Measurements from ENCODE around the gene TSEN34.
"Not testable (repeated sequence)": the region's sequence is repeated elsewhere in the genome, so short reads cannot be mapped to it uniquely, and the experiment has no call there.

Gene TSEN34

DNA sequence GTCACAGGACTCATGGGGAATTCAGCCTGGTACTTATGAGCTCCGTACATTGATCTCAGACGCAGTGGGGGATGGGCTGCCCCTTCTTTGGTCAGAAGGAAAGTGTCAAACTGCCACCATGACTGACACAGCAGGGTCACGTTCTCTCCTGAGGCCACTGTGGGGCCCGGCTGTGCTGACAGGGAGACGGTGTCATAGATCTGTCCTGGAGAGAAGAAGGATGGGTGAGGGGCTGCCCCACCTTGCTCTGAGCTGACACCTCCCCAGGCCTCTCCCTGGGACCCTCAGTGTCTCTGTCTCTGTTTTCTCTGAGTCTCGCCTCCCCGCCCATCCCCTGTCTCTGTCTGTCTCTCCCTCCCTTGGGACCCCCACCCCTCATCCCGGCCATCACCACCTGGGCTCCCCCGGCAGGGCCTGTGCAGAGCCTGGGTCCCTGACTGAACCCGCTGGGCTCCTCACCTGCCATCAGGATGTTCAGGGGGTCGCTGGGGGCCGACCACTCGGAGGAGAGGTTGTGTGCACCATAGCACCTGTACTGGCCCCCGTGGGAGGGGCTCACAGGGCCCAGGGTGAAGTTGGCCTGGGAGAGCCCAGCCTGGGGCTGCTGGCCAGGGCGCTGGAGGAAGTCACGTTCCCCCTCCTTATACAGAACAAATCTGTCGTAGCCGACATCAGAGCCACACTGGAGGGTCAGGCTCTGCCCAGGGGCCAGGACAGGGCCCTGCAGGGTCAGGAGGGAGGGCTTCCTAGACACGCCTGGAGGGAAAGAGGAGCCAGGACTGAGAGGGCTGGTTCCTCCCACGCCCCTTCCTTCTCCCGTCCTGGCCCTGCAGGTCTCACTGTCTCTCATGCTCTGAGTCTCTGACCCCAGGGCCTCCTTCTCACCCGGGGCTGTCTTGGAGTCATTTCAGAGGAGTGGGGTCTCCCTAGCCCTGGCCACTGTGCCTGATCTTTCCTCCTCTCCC is 49.5 kb downstream of the TSEN34 start:
- not testable (repeated sequence) for DNase-seq

- DNase-seq: not testable (repeated sequence)
Observed at GRCh38 chr19:54242234-54242633, 51.1 kb downstream of the TSEN34 start.

DNA sequence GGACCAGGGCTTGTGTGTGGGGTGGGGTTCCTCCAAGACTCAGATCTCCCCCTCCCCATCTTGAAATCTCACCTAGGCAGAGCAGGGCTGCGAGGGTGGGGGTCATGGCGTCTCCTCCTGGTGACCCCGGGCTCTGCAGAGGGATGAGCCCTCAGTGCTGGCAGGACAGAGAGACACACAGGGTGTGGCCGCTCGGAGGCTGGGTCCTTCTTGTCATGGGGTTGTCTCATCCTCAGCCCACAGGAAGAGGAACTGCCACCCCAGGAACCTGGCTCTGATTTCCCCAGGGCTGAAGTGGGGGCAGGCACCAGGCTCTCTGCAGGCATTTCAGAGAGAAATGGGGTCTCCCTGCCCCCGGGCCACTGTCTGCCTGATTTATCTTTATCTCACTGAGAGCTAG is 51.5 kb downstream of the TSEN34 start, which contains the start of gene LILRA6:
Gene LILRA6, minus strand, starts transcription at position 145 of the 400 bp plus-strand sequence.
- not testable (repeated sequence) for DNase-seq

DNA sequence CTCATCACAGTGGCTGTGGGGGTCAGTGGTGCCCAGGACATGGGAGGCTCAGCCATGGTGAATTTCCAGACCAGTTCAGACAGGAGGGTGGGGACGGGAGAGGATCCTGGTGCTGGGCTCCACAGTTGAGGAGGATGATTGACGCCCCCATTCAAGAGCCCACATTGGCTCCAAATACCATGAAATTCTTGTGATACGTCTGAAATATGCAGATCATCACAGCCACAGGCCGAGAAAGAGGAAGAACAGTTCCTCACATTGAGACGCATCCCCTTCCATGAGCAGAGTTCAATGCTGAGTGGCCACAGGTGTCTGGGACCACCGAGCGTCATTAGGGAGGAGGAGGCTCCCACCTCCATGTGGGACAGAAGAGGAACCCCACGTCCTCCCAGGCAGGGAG is 52.7 kb downstream of the TSEN34 start:
- DNase-seq: not testable (repeated sequence)
